G401.6 (cell line): ENCODE data around the gene TARS2.
A peak's percentile ranks its signal among the peaks of the same experiment; 100 is the strongest.

ENCODE experiments used
- FAIRE-seq: peaks from 2 replicates; lab custom pipeline; 2012; peaks lifted over from hg19 to GRCh38; lab: Jason Lieb, UNC

TARS2 gene

GRCh38 chr1:150511551-150511950 is 24.3 kb downstream of the TARS2 start:
- no peak for FAIRE-seq

- FAIRE-seq: no peak
Measured at GRCh38 chr1:150511985-150512660, 24.9 kb downstream of the TARS2 start.

GRCh38 chr1:150512846-150513245 is 25.6 kb downstream of the TARS2 start:
- FAIRE-seq: no peak

- no peak for FAIRE-seq
Measured at GRCh38 chr1:150513351-150513791, 26.2 kb downstream of the TARS2 start.

GRCh38 chr1:150514260-150514659 is 27.0 kb downstream of the TARS2 start:
- FAIRE-seq: no peak

GRCh38 chr1:150514913-150515327 is 27.7 kb downstream of the TARS2 start:
- FAIRE-seq: no peak

GRCh38 chr1:150515328-150516049 is 28.3 kb downstream of the TARS2 start, which contains the start of gene FALEC:
FALEC (plus strand) TSS chr1:150515752.
- peak; percentile 70 for FAIRE-seq

GRCh38 chr1:150516050-150516591 is 28.9 kb downstream of the TARS2 start:
- no peak for FAIRE-seq

GRCh38 chr1:150516616-150517015 is 29.4 kb downstream of the TARS2 start:
- FAIRE-seq: peak; percentile 92

GRCh38 chr1:150521196-150521968 is 34.2 kb downstream of the TARS2 start:
- FAIRE-seq: no peak

- FAIRE-seq: no peak
Measured at GRCh38 chr1:150525348-150525747, 38.1 kb downstream of the TARS2 start.

GRCh38 chr1:150528196-150528595 is 41.0 kb downstream of the TARS2 start:
- FAIRE-seq: no peak

- FAIRE-seq: no peak
Measured at GRCh38 chr1:150529017-150529416, 41.8 kb downstream of the TARS2 start.

- no peak for FAIRE-seq
Measured at GRCh38 chr1:150530491-150531159, 43.4 kb downstream of the TARS2 start.

- no peak for FAIRE-seq
Measured at GRCh38 chr1:150532860-150533259, 45.6 kb downstream of the TARS2 start.

- FAIRE-seq: no peak
Measured at GRCh38 chr1:150534002-150534401, 46.8 kb downstream of the TARS2 start.

GRCh38 chr1:150535511-150536287 is 48.5 kb downstream of the TARS2 start:
- FAIRE-seq: no peak

- FAIRE-seq: no peak
Measured at GRCh38 chr1:150536836-150537731, 49.9 kb downstream of the TARS2 start.

- no peak for FAIRE-seq
Measured at GRCh38 chr1:150537732-150538684, 50.8 kb downstream of the TARS2 start.
